Neural cell (in vitro differentiated cells): ENCODE measurements around the gene FAM53B. TPM values are rescaled to one million over a fixed set of nuclear protein-coding genes. Genes with fewer than 3 reads are reported as not detected.

Experiments used
- H2AFZ ChIP-seq: fragments of 200-600, 300-800 bp; sonication (generic), shearing (Covaris generic); 2 replicates; pipeline ENCODE4 v1.6.0; 2014; ENCODE audit warnings: low read depth, mild to moderate bottlenecking, antibody characterized with exemption, low read length, moderate library complexity
- H3F3A ChIP-seq: fragments of 200-600 bp; shearing (Covaris generic); 2 replicates; pipeline ENCODE4 v1.6.1; 2016; ENCODE audit warnings: mild to moderate bottlenecking, moderate library complexity, mixed read lengths, antibody characterized with exemption, low read length; ENCODE audit not compliant: insufficient read depth, poor library complexity, severe bottlenecking
- H3K27ac ChIP-seq: fragments of 200-600, 300-800 bp; sonication (generic), shearing (Covaris generic); 2 replicates; pipeline ENCODE4 v1.5.1; 2014; ENCODE audit warnings: mild to moderate bottlenecking, low read length, moderate library complexity
- H3K27me3 ChIP-seq: fragments of 300-800, 200-600 bp; sonication (generic), shearing (Covaris generic); 2 replicates; pipeline ENCODE4 v1.6.0; 2014; ENCODE audit warnings: mild to moderate bottlenecking, low read depth, low read length, moderate library complexity; ENCODE audit not compliant: insufficient read depth
- H3K36me3 ChIP-seq: fragments of 300-800, 200-600 bp; sonication (generic), shearing (Covaris generic); 2 replicates; pipeline ENCODE4 v1.5.1; 2014; ENCODE audit warnings: mild to moderate bottlenecking, antibody characterized with exemption, low read length, moderate library complexity; ENCODE audit not compliant: insufficient read depth
- H3K4me2 ChIP-seq: fragments of 300-800, 200-600 bp; sonication (generic), shearing (Covaris generic); 2 replicates; pipeline ENCODE4 v1.6.0; 2014; ENCODE audit warnings: mild to moderate bottlenecking, low read length
- H3K4me3 ChIP-seq: fragments of 300-800, 200-600 bp; sonication (generic), shearing (Covaris generic); 2 replicates; pipeline ENCODE4 v1.5.1; 2014; ENCODE audit warnings: mild to moderate bottlenecking, low read length, moderate library complexity
- H3K79me2 ChIP-seq: fragments of 200-600 bp; shearing (Covaris generic); replicated peaks from 2 replicates; pipeline ENCODE4 v1.6.0; 2014; ENCODE audit warnings: mild to moderate bottlenecking, low read length, moderate library complexity; ENCODE audit not compliant: insufficient read depth
- H3K9ac ChIP-seq: fragments of 300-800, 200-600 bp; sonication (generic), shearing (Covaris generic); 2 replicates; pipeline ENCODE4 v1.6.1; 2016; ENCODE audit warnings: mild to moderate bottlenecking, low read length, mixed read lengths
- H3K9me2 ChIP-seq: fragments of 200-600 bp; shearing (Covaris generic); 2 replicates; pipeline ENCODE4 v1.6.1; 2016; ENCODE audit warnings: mild to moderate bottlenecking, low read length, mixed read lengths; ENCODE audit not compliant: insufficient read depth
- H3K9me3 ChIP-seq: fragments of 200-600, 300-800 bp; sonication (generic), shearing (Covaris generic); 2 replicates; pipeline ENCODE4 v1.6.1; 2016; ENCODE audit warnings: mild to moderate bottlenecking, mixed run types, low read length, moderate library complexity, mixed read lengths
- H4K20me1 ChIP-seq: fragments of 200-600 bp; shearing (Covaris generic); 2 replicates; pipeline ENCODE4 v1.6.1; 2016; ENCODE audit warnings: mild to moderate bottlenecking, mixed run types; ENCODE audit not compliant: insufficient read depth
- EP300 ChIP-seq: fragments of 450-650 bp; conservative IDR thresholded peaks from 2 replicates; pipeline ENCODE4 v1.6.1; 2014; ENCODE audit warnings: antibody characterized with exemption, mild to moderate bottlenecking, moderate library complexity; ENCODE audit not compliant: poor library complexity, severe bottlenecking
- EZH2 ChIP-seq: fragments of 200-600, 300-800 bp; shearing (Covaris generic), sonication (generic); IDR thresholded peaks from 2 replicates; pipeline ENCODE4 v1.6.1; 2014; ENCODE audit warnings: antibody characterized with exemption, low read length, borderline replicate concordance, mild to moderate bottlenecking; ENCODE audit not compliant: insufficient read depth, poor library complexity, severe bottlenecking
- MXI1 ChIP-seq: fragments of 450-650 bp; conservative IDR thresholded peaks from 2 replicates; pipeline ENCODE4 v1.6.1; 2014; ENCODE audit warnings: antibody characterized with exemption, mild to moderate bottlenecking; ENCODE audit not compliant: poor library complexity, severe bottlenecking
- POLR2AphosphoS5 ChIP-seq: IDR thresholded peaks from 2 replicates; pipeline ENCODE4 v1.6.1; 2012
- RAD21 ChIP-seq: fragments of 450-650 bp; conservative IDR thresholded peaks from 2 replicates; pipeline ENCODE4 v1.6.1; 2014; ENCODE audit warnings: antibody characterized with exemption, mild to moderate bottlenecking, moderate library complexity
- SMC3 ChIP-seq: fragments of 450-650 bp; conservative IDR thresholded peaks from 2 replicates; pipeline ENCODE4 v1.6.1; 2014; ENCODE audit warnings: antibody characterized with exemption, mild to moderate bottlenecking, moderate library complexity; ENCODE audit not compliant: poor library complexity
- TAF1 ChIP-seq: IDR thresholded peaks from 2 replicates; pipeline ENCODE4 v1.6.1; 2012; ENCODE audit warnings: low read depth
- polyA plus RNA-seq: library from polyadenylated mRNA; depleted of rRNA; stranded (reverse); fragments of >200 nt; gene quantifications from 2 replicates; pipeline ENCODE4 v1.2.3, GENCODE V29; 2014
- TF ChIP-seq, protein P1 (sequence below): fragments of 450-650 bp; IDR thresholded peaks from 2 replicates; pipeline ENCODE4 v1.5.1; 2014; ENCODE audit warnings: antibody characterized with exemption, mild to moderate bottlenecking, moderate library complexity; ENCODE audit not compliant: poor library complexity, severe bottlenecking
- TF ChIP-seq, protein P2 (sequence below): IDR thresholded peaks from 2 replicates; pipeline ENCODE4 v1.6.1; 2012; ENCODE audit warnings: borderline replicate concordance

The FAM53B gene
- polyA plus RNA-seq, 1 donor from 2014 or later, result 21.8 TPM

DNA sequence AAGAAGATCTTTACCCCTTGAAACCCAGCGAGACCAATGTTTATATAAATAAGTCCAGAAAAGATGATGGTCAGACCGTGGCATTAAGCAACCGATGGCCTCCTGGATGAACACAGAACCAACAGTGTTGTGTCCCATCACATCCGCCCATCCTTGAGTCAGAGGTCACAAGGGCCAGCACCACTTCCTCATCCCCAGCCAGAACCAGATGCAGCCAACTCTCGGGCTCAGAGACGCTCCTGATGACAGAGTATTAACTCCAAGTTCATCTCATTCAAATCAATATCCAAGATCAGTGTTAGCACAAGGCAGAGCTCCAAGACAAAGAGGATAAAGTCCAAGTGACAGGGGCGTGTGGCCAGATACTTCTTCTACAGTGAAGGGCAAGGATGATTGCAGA is 63.5 kb downstream of the FAM53B start:
- Histone ChIP-seq H3K27ac (no peak overlapping the region), H2AFZ (no peak overlapping the region), H3K9me2 (no peaks in the 10 kb centered on the region), H3K9ac (no peak overlapping the region), H3K27me3 (no peaks in the 10 kb centered on the region), H4K20me1 (no peaks in the 10 kb centered on the region), H3F3A (no peaks in the 10 kb centered on the region), H3K36me3 (no peaks in the 10 kb centered on the region), H3K9me3 (no peaks in the 10 kb centered on the region), H3K4me3 (no peak overlapping the region), H3K4me2 (no peak overlapping the region), H3K79me2 (peaks cover 16% of the 10 kb centered on the region)
- no peak for TF ChIP-seq TAF1
- TF ChIP-seq, protein P1, sequence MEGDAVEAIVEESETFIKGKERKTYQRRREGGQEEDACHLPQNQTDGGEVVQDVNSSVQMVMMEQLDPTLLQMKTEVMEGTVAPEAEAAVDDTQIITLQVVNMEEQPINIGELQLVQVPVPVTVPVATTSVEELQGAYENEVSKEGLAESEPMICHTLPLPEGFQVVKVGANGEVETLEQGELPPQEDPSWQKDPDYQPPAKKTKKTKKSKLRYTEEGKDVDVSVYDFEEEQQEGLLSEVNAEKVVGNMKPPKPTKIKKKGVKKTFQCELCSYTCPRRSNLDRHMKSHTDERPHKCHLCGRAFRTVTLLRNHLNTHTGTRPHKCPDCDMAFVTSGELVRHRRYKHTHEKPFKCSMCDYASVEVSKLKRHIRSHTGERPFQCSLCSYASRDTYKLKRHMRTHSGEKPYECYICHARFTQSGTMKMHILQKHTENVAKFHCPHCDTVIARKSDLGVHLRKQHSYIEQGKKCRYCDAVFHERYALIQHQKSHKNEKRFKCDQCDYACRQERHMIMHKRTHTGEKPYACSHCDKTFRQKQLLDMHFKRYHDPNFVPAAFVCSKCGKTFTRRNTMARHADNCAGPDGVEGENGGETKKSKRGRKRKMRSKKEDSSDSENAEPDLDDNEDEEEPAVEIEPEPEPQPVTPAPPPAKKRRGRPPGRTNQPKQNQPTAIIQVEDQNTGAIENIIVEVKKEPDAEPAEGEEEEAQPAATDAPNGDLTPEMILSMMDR, result no peak
- TF ChIP-seq MXI1, result no peak

DNA sequence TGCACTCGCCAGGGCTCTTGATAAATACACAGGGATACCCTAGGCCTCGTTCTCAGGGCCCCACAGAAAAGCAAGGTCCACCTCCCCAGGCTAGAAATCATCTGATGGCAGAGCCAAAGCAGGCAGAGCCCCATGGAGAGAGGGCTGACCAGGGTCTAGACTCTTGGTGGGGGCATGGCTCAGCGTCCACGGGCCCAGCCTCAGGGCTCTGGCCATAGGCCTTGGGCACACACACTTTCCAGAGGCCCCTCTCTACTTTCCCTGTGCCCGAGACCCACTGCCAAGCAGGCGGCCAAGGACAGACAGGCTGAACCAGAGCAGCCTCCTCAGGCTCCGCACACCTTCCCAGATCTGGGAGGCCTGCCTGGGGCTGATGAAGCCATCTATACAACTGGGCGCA is 64.8 kb downstream of the FAM53B start:
- Histone ChIP-seq H3F3A (no peaks in the 10 kb centered on the region), H3K4me2 (no peak overlapping the region), H2AFZ (no peak overlapping the region), H3K9me3 (no peaks in the 10 kb centered on the region), H3K27me3 (no peaks in the 10 kb centered on the region), H3K27ac (no peak overlapping the region), H3K9me2 (no peaks in the 10 kb centered on the region), H3K9ac (no peak overlapping the region), H3K4me3 (no peak overlapping the region), H3K79me2 (peaks cover 16% of the 10 kb centered on the region), H3K36me3 (no peaks in the 10 kb centered on the region), H4K20me1 (no peaks in the 10 kb centered on the region)
- TF ChIP-seq, protein P2, sequence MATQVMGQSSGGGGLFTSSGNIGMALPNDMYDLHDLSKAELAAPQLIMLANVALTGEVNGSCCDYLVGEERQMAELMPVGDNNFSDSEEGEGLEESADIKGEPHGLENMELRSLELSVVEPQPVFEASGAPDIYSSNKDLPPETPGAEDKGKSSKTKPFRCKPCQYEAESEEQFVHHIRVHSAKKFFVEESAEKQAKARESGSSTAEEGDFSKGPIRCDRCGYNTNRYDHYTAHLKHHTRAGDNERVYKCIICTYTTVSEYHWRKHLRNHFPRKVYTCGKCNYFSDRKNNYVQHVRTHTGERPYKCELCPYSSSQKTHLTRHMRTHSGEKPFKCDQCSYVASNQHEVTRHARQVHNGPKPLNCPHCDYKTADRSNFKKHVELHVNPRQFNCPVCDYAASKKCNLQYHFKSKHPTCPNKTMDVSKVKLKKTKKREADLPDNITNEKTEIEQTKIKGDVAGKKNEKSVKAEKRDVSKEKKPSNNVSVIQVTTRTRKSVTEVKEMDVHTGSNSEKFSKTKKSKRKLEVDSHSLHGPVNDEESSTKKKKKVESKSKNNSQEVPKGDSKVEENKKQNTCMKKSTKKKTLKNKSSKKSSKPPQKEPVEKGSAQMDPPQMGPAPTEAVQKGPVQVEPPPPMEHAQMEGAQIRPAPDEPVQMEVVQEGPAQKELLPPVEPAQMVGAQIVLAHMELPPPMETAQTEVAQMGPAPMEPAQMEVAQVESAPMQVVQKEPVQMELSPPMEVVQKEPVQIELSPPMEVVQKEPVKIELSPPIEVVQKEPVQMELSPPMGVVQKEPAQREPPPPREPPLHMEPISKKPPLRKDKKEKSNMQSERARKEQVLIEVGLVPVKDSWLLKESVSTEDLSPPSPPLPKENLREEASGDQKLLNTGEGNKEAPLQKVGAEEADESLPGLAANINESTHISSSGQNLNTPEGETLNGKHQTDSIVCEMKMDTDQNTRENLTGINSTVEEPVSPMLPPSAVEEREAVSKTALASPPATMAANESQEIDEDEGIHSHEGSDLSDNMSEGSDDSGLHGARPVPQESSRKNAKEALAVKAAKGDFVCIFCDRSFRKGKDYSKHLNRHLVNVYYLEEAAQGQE, result no peak
- TF ChIP-seq POLR2AphosphoS5 (no peak), SMC3 (no peak), EZH2 (no peak), RAD21 (no peak), MXI1 (no peak), EP300 (no peak), TAF1 (no peak)
- TF ChIP-seq, protein P1, result no peak
